ENCODE data around the gene NDUFS8. TPM values are rescaled to one million over a fixed set of nuclear protein-coding genes. Genes with fewer than 3 reads are reported as not detected.

NDUFS8 gene
- total and polyA plus RNA-seq, 2 of the 13 experiments (the other 11 are each of a cell fraction or from before 2014, with no cell fraction given) = 96.7 to 158 TPM

DNA sequence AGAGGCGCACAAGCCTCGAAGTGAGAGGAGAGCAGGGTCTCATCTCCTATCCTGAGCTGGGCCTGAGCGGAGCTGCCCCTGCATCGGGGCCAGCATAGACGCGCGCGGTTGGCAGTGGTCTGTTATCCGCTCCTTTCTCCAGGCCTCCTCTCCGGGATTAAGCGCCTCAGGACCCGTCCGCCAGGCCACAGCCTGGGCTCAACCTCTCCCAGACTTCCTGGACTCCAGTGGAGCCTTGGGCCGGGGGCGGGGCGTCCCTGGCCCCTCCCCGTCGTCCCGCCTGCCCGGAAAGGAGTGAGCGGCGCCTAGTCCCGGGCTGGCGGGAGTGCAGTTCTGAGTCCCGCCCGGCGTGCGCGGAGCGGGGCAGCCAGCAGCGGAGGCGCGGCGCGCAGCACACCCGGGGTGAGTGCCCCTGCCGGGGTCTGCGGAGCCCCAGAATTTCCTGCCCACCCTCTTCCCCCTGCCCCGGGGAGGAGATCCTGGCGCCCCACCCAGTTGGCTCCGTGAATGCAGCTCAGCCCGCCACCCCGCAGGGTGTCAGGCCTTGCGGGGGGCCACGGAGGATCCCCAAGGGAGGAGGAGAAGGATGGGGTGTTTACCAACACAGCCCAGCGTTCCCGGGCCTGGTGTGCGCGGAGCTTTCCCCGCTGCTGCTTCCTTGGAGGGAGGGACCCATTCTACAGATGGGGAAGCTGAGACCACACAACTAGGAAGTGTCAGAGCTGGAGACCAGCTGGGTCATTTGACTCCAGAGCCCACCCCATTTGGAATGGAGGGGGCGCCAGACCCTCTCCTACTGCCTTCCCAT is 8.4 kb downstream of the NDUFS8 start, which contains the start of gene TCIRG1 (continued):
- TF ChIP-seq, protein P1, sequence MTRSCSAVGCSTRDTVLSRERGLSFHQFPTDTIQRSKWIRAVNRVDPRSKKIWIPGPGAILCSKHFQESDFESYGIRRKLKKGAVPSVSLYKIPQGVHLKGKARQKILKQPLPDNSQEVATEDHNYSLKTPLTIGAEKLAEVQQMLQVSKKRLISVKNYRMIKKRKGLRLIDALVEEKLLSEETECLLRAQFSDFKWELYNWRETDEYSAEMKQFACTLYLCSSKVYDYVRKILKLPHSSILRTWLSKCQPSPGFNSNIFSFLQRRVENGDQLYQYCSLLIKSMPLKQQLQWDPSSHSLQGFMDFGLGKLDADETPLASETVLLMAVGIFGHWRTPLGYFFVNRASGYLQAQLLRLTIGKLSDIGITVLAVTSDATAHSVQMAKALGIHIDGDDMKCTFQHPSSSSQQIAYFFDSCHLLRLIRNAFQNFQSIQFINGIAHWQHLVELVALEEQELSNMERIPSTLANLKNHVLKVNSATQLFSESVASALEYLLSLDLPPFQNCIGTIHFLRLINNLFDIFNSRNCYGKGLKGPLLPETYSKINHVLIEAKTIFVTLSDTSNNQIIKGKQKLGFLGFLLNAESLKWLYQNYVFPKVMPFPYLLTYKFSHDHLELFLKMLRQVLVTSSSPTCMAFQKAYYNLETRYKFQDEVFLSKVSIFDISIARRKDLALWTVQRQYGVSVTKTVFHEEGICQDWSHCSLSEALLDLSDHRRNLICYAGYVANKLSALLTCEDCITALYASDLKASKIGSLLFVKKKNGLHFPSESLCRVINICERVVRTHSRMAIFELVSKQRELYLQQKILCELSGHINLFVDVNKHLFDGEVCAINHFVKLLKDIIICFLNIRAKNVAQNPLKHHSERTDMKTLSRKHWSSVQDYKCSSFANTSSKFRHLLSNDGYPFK (CRISPR knock-in tag; IDR thresholded peaks at IDR 0.05; ENCODE audit: borderline replicate concordance) = no peak
- no peak for TF ChIP-seq ZNF136 (CRISPR knock-in tag; IDR thresholded peaks at IDR 0.05; ENCODE audit: low read depth)
- TF ChIP-seq PRDM4 (CRISPR knock-in tag; IDR thresholded peaks at IDR 0.05; ENCODE audit: borderline replicate concordance) = no peak
- TF ChIP-seq EP300 (IDR thresholded peaks at IDR 0.05; ENCODE audit: low read depth in 2 of 2, low read length in 2 of 2) = no peak
- TF ChIP-seq EP300 (CRISPR knock-in tag; IDR thresholded peaks at IDR 0.05; ENCODE audit: borderline replicate concordance) = no peak
- TF ChIP-seq ZBTB21 (CRISPR knock-in tag; IDR thresholded peaks at IDR 0.05) = no peak
- TF ChIP-seq ZNF572 (CRISPR knock-in tag; IDR thresholded peaks at IDR 0.05) = peak; percentile 80; the same call in 1 of the 2 replicates
- TF ChIP-seq SIX1 (CRISPR knock-in tag; IDR thresholded peaks at IDR 0.05; ENCODE audit: borderline replicate concordance) = no peak
- no peak for TF ChIP-seq AHDC1 (CRISPR knock-in tag; IDR thresholded peaks at IDR 0.05; ENCODE audit: borderline replicate concordance)
- TF ChIP-seq CENPT (CRISPR knock-in tag; IDR thresholded peaks at IDR 0.05; ENCODE audit: low read depth) = 0 out of 2 replicates have a peak, but pooled peaks have one; percentile 31
